DMS53 (cell line): Measurements from ENCODE around the gene ASXL1.
"Not testable (repeated sequence)": the region's sequence is repeated elsewhere in the genome, so short reads cannot be mapped to it uniquely, and the experiment has no call there.

Source experiments
- DNase-seq: peaks from one replicate; lab custom pipeline; 2025; lab: John Stamatoyannopoulos, UW

ASXL1 gene

DNA sequence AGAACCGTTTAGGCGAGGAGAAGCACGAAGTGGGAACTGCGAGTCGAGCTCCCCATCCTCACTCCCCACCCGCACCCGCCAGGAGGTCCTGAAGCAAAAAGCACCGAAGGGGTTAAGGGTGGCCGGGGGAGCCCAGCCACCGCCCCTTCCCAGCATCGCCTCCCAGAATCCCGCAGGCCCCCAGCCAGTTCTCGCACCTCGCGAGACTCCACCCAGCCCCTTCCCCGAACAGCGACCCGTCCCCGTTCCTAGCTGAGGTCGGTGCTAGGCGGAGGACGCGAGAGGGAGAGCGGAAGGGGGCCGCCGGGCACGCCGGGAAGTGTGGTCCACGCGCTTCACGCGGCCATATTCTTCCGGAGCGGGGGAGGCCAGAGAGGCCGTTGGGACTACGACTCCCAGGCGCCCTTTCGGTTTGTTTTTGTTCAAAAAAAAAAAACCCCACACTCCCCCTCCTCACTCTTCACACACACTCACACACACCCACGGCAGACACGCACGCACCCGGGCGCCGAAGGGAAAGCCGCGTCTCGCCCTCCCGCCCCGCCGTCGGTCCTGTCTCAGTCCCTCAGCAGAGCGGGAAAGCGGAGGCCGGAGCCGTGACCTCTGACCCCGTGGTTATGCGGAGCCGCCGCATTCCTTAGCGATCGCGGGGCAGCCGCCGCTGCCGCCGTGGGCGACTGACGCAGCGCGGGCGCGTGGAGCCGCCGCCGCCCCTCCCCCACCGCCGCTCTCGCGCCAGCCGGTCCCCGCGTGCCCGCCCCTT, at the start of gene ASXL1:
TSS of gene ASXL1 (plus strand) at position 463 of the 763 bp plus-strand sequence. CDS start 445 bp downstream, outside the sequence.
- peak; percentile 99 for DNase-seq

DNA sequence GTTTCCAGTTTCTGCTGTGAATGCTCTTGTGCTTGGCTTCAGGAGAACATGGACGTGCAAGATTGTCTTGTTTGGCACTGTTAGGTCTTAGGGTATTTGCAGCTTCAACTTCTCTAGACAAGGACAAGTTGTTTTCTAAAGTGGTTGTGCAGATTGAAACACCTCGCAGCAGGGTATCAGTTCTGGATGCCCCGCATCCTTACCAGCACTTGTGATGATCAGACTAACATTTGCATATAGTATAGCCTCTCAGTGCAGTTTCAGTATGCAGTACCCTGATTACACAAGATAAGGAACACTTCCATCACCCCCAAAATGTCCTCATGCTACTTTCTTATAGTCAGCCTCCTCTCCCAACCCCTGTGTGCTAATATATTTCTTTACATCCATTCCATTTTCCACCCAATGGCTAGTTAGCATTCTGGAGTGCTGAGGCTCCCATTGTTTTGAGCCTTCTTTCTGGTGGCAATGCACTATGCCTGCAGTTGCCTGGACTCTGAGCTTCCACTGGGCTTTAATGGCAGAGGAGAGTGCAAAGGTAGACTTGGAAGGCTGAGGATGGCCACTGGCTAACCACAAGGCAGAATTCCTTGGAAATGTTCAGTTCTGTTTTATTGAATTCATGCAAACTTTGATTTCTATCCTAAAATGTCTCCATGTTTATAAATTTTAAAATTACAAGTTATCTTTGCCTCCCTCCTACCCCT, 45.3 kb upstream of the ASXL1 start:
- DNase-seq = no peak

DNA sequence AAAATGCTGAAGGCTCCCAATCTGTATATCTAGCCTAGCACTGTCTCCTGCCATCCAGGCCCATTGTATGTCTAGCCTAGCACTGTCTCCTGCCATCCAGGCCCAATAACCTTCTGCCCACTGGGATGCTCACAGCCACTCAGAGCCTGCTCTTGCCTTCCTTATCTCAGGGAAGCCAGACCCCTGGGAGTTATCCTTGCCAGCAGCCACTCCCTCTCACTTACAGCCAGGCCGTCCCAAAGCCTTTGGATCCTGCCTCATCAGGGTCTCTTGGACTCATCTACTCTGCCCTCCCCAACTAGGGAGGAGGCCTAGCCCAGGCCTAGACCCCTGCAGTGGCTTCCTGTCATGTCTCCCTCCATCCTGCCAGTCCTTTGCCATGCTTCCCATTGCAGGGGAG, 43.4 kb upstream of the ASXL1 start:
- no peak for DNase-seq

DNA sequence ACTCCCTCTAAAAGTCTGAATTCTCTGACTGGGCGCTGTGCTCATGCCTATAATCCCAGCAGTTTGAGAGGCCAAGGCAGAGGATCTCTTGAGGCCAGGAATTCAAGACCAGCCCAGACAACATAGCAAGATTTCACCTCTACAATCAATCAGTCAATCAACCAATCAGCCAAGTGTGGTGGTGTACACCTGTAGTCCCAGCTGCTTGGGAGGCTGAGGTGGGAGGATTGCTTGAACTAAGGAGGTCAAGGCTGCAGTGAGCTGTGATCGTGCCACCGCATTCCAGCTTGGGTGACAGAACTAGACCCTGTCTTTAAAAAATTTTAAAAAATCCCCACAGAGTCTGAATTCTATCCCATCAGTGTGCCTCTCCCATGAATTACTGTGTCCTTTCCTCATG, 42.7 kb upstream of the ASXL1 start:
- no peak for DNase-seq

DNA sequence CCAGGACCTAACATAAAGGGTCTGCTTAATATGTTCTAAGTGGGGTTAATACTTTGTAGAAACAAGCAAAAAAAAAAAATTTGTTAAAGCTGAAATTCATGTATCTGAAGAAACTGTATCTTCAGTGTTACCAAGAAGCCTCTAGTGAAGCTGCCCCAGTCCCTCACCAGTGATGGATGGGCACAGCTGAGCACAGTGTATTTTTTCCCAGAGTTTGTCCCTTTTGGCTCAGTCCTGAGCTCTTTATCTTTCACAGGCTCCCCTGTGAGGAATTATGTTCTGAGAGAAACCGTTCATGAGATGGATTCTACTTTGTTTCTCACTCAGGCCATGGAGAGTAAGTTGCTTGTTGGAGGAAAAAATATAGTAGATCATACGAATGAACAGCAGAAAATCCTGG, 42.2 kb upstream of the ASXL1 start:
- no peak for DNase-seq

DNA sequence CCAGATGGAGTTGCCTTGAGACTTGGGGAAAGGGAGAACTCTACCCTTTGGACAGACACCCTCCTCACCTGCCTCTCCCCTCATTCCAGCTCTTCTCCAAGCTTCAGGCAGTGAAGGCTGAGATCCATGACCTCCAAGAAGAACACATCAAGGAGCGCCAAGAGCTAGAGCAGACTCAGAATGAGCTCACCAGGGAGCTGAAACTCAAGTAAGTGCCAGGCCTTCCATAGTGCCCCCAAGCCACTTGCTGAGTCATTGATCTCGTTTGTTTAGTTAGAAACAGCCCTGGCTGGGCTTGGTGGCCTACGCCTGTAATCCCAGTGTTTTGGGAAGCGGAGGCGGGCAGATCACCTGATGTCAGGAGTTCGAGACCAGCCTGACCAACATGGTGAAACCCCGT, 41.5 kb upstream of the ASXL1 start:
- peak; percentile 27 for DNase-seq

DNA sequence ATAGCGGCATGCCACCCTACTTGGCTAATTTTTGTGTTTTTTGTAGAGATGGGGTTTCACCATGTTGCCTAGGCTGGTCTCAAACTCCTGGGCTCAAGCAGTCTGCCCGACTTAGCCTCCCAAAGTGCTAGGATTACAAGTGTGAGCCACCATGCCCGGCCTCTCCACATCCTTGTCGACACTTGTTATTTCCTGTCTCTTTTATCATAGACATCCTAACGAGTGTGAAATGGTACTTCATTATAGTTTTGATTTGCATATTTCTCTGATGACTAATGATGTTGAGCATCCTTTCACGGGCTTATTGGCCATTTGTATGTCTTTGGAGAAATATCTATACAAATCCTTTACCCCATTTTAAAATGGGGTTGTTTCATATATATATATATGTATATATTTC, 39.0 kb upstream of the ASXL1 start:
- no peak for DNase-seq

DNA sequence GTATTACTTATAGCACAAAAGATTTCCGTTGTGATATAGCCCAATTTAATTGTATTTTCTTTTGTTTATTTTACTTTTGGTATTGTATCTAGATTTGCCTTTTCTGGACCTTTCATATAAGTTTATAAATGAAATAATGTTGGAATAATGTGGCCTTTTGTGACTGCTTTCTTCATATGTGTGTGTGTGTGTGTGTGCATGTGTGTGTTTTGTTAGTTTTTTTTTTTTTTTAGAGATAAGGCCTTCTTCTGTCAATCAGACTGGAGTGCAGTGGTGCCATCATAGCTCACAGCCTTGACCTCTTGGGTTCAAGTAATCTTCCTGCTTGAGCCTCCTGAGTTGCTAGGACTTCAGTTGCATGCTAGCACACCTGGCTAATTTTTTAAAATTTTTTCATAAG, 37.8 kb upstream of the ASXL1 start:
- no peak for DNase-seq

DNA sequence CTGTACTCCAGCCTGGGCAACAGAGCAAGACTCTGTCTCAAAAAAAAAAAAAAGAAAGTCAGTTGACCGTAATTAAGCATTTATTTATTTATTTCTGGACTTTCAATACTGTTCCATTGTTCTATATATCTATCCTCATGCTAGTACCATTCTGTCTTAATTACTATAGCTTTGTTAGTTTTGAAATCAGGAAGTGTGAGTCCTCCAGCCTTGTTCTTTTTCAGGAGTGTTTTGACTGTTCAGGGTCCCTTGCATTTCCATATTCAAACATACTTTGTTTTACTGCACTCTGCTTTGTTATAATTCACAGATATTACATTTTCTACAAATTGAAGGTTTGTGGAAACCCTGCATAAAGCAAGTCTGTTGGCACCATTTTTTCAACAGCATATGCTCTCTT, 36.7 kb upstream of the ASXL1 start:
- DNase-seq = no peak

DNA sequence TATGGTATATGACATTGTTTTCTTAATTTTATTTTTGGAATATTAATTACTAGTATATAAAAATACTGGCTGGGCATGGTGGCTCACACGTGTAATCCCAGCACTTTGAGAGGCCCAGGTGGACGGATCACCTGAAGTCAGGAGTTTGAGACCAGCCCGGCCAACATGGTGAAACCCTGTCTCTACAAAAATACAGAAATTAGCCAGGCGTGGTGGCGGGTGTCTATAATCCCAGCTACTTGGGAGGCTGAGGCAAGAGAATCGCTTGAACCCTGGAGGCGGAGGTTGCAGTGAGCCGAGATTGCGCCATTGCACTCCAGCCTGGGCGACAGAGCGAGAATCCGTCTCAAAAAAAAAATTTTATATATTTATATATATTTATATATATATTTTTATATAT, 35.9 kb upstream of the ASXL1 start:
- not testable (repeated sequence) for DNase-seq

DNA sequence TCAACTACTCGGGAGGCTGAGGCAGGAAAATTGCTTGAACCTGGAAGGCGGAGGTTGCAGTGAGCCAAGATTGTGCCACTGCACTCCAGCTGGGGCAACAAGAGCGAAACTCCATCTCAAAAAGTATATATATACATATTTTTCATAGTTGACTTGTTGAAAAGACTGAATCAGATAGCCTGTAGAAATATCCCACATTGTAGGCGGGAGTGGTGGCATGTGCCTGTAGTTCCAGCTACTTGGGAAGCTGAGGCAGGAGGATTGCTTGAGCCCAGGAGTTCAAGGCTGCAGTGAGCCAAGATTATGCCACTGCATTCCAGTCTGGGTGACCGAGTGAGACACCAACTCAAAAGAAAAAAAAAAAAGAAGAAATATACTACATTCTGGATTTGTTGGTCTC, 34.4 kb upstream of the ASXL1 start:
- DNase-seq = not testable (repeated sequence)

DNA sequence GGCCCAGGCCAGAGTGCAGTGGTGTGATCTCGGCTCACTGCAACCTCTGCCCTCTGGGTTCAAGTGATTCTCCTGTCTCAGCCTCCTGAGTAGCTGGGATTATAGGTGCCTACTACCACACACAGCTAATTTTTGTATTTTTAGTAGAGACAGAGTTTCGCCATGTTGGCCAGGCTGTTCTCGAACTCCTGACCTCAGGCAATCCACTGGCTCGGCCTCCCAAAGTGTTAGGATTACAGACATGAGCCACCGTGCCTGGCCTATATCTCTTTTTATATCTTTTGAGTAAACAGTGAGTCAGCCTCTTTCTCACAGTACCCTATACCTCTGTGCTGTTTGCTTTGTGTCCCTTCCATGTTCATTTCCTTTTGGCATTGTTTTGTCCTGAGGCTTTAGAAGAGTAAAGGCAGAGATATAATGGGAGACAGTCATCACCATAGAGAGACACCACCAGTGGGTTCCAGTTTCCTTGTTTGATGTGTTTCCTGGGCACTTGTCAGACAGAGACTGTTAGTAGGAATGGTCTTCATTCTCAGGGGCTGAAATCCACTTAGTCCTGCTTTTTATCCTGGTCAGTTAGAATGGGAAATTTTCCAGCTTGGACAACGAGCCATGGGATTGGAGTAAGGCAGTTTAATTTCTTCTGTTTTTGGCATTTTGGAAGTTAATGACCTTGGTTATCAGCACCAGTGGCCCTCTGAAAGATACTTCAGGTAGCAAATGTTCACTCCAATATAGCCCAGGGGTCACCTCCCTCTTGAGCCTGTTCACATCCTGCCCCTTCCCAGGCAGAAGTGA, 32.2 kb upstream of the ASXL1 start:
- peak; percentile 99 for DNase-seq

DNA sequence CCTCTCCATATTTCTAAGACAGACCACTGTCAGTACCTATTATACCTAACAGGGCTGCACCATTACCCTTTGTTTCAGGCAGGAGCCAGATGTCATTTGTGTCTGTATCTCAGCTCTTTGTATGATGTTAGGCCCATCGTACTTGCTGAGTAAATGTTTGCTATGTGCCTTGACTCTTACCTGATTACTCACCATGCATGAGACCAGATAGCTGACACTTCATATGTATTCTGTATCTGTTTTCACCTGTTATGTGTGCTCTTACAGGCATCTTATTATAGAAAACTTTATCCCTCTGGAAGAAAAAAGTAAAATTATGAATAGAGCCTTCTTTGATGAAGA, 31.7 kb upstream of the ASXL1 start:
- peak; percentile 98 for DNase-seq

DNA sequence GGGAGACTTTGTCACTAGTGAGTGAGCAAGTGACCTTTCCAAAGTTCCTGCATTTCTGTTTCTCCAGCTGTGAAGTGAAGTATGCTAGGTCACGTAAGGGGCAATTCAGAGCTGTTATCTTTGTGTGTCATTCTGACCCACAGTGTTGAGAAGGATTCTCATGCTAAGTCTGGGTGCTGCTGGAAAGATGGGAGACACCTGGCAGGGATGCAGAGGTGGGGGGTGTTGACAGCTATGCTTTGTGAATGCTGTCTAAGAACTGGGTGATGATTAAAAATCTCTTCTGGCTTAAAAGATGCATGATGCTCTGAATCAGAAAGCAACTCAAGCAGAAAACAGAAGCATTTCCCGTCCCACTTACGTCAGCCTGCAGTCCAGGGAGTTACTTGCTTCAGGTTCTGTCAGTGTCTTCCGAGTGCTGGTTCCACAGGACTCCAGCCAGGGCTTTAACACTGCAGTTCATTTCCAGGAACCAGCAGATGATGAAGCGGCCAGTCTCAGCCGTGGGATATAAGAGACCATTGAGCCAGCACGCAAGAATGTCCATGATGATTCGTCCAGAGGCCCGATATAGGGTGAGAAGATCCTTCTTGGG, 30.9 kb upstream of the ASXL1 start:
- peak; percentile 93 for DNase-seq

DNA sequence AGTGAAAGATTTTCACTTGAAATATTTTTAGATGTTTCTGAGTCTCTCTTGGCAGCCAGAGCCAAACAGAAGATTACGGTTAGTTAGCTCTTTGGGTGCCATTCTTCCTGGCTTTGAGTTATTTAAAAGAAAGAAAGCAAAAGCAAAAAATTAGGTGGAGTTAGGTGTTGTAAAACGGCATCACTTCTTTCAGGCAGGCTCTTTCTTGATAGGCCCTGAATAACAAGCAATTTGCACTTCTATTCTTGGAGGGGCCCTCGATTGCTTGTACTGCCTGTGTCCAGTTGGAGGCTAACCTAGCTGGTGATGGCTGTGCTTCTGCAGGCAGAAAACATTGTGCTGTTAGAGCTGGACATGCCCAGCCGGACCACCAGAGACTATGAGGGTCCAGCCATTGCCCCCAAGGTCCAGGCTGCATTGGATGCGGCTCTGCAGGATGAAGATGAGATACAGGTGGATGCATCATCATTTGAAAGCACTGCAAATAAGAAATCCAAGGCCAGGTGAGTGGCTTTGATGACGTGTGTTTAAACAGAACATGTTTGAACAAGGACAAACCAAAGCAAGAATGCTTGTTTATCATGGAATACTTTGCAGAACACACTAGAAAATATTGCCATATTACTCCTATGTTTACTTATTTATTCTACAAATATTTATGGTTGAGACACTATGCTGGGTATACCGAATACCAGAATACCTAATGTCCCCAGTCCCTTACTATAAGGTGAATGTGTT, 28.1 kb upstream of the ASXL1 start:
- peak; percentile 98 for DNase-seq

DNA sequence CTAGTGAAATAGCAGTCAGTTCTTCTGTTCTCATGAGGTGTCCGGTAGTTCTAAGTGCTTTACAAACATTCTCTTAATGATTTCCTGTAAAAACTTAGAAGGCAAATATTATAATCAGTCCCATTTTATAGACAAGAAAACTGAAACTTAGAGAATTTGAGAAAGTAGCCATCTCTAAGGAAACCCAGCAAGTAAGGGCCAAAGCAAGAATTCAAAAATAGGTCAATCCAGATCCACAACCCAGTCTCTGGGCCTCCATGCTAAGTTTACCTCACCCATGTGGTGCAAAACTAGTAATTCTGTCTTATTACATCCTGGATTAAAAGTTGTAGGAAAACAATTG, 27.6 kb upstream of the ASXL1 start:
- DNase-seq = no peak

DNA sequence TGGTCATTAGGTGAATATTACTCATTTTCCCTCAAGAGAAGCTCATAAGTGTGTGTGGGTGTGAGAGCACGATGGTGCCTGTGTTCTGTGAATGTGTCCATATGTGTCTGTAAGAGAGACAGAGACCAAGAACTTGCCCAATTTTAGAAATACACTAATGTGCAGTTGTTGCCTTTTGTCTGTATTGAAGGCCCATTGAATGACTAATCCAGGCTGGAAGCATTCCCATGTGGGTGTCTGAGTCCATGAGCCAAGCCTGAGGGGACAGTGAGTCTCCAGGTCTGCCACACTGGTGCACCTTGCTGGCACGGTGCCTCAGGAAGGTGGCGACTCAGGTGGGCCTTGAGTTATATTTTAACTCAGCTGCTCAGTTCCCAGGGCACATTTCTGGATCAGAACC, 25.5 kb upstream of the ASXL1 start:
- peak; percentile 44 for DNase-seq

DNA sequence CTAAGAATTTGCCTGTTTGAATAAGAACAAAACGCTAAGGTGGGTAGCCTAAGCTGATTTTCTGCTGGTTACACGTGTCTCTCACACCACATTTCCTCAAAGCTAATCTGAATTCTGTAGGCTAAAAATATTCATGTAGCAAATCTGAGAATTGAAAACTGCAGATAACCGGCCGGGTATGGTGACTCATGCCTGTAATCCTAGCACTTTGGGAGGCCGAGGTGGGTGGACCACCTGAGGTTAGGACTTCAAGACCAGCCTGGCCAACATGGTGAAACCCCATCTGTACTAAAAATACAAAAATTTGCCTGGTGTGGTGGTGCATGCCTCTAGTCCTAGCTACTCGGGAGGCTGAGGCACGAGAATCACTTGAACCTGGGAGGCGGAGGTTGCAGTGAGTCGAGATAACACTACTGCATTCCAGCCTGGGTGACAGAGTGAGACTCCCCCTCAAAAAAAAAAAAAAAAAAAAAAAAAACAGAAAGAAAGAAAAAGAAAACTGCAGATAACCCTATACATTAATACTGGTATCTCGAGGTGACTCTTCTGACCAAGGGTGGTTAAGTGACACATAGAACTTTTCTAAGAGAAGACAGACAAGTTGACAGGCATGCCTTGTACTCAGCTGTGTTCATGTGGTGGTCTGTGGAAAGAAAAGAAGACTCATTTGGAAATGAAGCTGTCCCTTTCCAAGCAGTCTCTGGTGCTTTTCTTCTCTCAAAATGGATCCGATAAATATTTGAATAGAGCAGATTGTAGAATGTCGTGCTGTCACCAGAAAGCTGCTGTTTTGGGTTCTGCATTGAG, 24.7 kb upstream of the ASXL1 start:
- DNase-seq = no peak

DNA sequence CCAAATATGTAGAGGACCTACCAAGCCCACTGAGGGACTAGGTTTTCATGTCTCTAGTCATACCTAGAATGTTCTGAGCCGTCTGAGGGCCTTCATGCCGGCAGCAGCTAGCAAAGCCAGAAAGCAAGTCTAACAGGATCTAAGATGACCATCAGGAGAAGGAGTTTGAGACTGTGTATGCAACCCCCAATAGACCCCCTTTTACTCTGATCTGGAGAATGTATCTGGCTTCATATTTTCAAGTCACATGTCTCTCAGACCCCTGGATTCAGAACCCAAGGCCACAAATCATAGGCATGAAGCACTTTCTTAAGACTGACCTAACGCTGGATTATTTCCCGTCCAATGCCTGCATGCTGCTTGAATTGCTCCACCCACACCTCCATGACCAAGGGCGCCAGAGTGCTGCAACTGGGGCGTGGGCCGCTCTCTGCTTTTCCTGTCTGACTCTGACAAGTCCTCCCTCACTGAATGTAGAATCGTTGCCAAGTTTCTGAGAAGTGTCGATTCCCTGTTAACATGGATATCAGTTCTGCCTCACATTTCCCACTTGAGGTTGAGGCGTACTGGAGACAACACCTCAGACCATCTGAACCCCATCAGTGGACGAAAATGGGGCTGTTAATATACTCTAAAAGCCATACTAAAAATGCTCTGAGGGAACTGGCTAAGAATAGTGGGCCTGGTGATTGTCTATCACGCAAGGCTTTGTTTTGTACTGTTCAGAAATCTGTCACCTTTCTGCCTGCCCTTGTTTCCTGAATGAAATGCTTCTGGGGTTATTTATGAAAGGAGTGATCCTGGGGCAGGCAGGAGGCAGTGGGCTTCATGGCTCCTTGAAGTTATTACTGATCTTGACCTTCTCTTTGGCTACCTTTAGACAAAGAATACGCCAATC, 23.9 kb upstream of the ASXL1 start:
- DNase-seq = no peak

DNA sequence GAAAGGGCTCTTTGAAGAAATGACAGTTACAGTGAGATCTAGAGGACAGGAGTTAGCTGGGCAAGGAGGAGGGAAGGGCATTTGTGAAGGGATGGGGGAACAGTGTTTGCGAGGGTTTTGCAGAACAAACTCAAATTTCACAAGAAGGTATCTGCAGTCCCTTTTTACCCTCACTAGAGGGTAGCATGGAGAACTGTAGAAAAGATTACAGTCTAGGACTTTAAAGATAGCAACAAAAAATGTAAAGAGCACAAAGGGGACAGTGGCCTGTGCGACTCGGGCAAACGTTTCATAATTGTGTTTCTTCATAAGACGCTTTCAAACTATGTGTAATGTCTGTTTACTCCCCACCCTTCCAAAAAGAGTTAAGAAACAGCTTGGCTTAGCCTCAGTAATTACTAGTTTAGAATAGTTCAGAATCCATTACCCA, 21.2 kb upstream of the ASXL1 start:
- peak; percentile 68 for DNase-seq
